Esophagus muscularis mucosa (tissue), 4 donors: ENCODE measurements around the gene GP2. TPM values are rescaled to one million over a fixed set of nuclear protein-coding genes. Genes with fewer than 3 reads are reported as not detected.

ENCODE experiments used
- DNase-seq: peaks from one replicate; pipeline ENCODE4 v3.0.0-alpha.2; 2017; ENCODE audit errors: extremely low spot score
- H3K27ac ChIP-seq, 4 donors: fragments of 200-600 bp; sonication (generic); replicated peaks in 1 of 4; 1 replicate in 3 of 4; 2 replicates in 1 of 4; pipeline ENCODE4 v1.5.1; 2016 to 2019; ENCODE audit warnings: mild to moderate bottlenecking in 1 of 4
- H3K27me3 ChIP-seq, 4 donors: fragments of 200-600 bp; sonication (generic); one replicate each; pipeline versions ENCODE4 v1.5.1 to v1.6.0; 2016 to 2019
- H3K36me3 ChIP-seq, 4 donors: fragments of 200-600 bp; sonication (generic); one replicate each; pipeline ENCODE4 v1.5.1; 2016 to 2019
- H3K4me1 ChIP-seq, 4 donors: fragments of 200-600 bp; sonication (generic); one replicate each; pipeline ENCODE4 v1.5.1; 2016 to 2019
- H3K4me3 ChIP-seq, 4 donors: fragments of 200-600 bp; sonication (generic); 1 replicate in 2 of 4; 2 replicates in 2 of 4; pipeline ENCODE4 v1.5.1; 2016 to 2019; ENCODE audit warnings: mild to moderate bottlenecking in 4 of 4, moderate library complexity in 1 of 4
- H3K9me3 ChIP-seq, 4 donors: fragments of 200-600 bp; sonication (generic); 1 replicate in 3 of 4; 2 replicates in 1 of 4; pipeline ENCODE4 v1.5.1; 2016 to 2019
- EP300 ChIP-seq: sonication (generic); formaldehyde crosslinking; IDR thresholded peaks from one replicate; pipeline ENCODE4 v1.6.1; 2017; ENCODE audit warnings: antibody characterized with exemption
- POLR2A ChIP-seq: fragments of 450-650 bp; IDR thresholded peaks from one replicate; pipeline ENCODE4 v1.6.1; 2017; ENCODE audit warnings: antibody characterized with exemption, moderate library complexity, mild to moderate bottlenecking, low read depth
- POLR2AphosphoS5 ChIP-seq, 2 donors: sonication (generic); formaldehyde crosslinking; IDR thresholded peaks; one replicate each; pipeline ENCODE4 v1.6.1; 2017; ENCODE audit warnings: antibody characterized with exemption in 2 of 2
- WGBS: methylation state at CpG from one replicate; pipeline ENCODE4 v1.1.5; 2018; 5-methylcytosine and 5-hydroxymethylcytosine counted together
- intact Hi-C: fragments of 100-400 bp; cut with DNase I; formaldehyde crosslinking; loops from one replicate; pipeline ENCODE4 v1.15.1; 2023
- total RNA-seq, 4 donors: library from RNA; depleted of rRNA; stranded (reverse); fragments of >200 nt; gene quantifications; one replicate each; pipeline versions ENCODE4 v1.1.0 to v1.2.1, GENCODE V29; 2016
- TF ChIP-seq, protein P1 (sequence below), 3 experiments: fragments of 200-600 bp in 2 of 3; fragments of 450-650 bp in 1 of 3; sonication (generic) in 2 of 3; IDR thresholded peaks; one replicate each; pipeline ENCODE4 v1.5.1; 2017 to 2019; ENCODE audit warnings: antibody characterized with exemption in 3 of 3, mild to moderate bottlenecking in 2 of 3, moderate library complexity in 1 of 3

GP2 gene
- total RNA-seq, 4 donors from 2014 or later = not detected

DNA sequence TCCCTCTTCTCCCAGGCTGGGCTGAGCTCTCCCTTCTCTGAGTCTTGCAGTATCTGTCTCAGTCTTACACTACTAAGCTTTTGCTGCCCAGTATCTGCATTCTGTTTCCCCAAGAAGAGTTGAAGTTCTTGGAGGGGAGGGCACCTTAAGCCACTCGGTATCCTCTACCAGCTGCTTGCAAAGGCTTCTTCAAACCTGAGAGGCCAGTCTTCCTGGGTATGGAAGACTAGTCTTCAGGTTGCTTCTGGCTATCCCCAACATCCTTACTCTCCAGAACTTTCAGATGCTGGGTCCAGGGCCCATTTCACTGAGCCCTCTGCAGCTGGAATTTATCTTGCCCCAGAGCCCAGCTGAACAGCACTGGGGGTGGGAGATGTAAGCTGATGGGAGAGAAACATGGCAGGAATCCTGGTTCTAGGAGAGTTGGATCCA is 20.1 kb downstream of the GP2 start:
- WGBS = 71% methylated on average over 1 of the region's 1 CpG
- TF ChIP-seq POLR2AphosphoS5 (IDR thresholded peaks at IDR 0.05) = no peak
- H3K4me3 ChIP-seq = no peak overlapping the region
- H3K27ac ChIP-seq = no peak overlapping the region
- no peak for DNase-seq
- intact Hi-C loops = no loop called here
- peaks cover 0 to 9% (median 0%) of the 10 kb centered on the region in 4 donors for H3K9me3 ChIP-seq
- no peaks in the 10 kb centered on the region for H3K4me1 ChIP-seq
- peaks cover 0 to 16% (median 0%) of the 10 kb centered on the region in 4 donors for H3K27me3 ChIP-seq
- no peaks in the 10 kb centered on the region for H3K36me3 ChIP-seq

DNA sequence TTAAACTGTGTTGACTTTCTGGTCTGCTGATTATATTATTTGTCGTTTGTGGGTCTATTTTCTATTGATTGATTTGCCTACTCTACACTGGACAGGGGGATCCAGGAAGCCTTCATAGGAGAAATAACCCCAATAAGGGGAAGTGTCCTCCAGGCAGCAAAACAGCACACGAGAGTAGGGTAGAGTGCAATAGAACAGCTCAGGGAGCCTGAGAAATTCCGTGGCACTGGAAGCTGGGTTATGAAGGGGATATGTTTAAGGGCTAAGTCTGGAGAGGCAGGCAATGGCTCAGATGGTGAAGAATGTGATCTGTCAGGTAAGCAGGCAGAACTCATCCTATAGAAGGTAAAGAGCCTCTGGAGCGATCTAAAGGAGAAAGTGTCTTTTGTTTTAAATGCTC is 20.9 kb downstream of the GP2 start:
- no peaks in the 10 kb centered on the region for H3K36me3 ChIP-seq
- H3K9me3 ChIP-seq = peaks cover 0 to 3% (median 0%) of the 10 kb centered on the region in 4 donors
- no peak overlapping the region for H3K4me3 ChIP-seq
- WGBS = 66% methylated on average over 4 of the region's 4 CpGs
- TF ChIP-seq, protein P1, sequence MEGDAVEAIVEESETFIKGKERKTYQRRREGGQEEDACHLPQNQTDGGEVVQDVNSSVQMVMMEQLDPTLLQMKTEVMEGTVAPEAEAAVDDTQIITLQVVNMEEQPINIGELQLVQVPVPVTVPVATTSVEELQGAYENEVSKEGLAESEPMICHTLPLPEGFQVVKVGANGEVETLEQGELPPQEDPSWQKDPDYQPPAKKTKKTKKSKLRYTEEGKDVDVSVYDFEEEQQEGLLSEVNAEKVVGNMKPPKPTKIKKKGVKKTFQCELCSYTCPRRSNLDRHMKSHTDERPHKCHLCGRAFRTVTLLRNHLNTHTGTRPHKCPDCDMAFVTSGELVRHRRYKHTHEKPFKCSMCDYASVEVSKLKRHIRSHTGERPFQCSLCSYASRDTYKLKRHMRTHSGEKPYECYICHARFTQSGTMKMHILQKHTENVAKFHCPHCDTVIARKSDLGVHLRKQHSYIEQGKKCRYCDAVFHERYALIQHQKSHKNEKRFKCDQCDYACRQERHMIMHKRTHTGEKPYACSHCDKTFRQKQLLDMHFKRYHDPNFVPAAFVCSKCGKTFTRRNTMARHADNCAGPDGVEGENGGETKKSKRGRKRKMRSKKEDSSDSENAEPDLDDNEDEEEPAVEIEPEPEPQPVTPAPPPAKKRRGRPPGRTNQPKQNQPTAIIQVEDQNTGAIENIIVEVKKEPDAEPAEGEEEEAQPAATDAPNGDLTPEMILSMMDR (IDR thresholded peaks at IDR 0.05) = no peak
- TF ChIP-seq POLR2AphosphoS5 (IDR thresholded peaks at IDR 0.05) = no peak
- no peak for TF ChIP-seq EP300
- no peak for TF ChIP-seq POLR2A
- intact Hi-C loops = no loop called here
- H3K27me3 ChIP-seq = peaks cover 0 to 16% (median 0%) of the 10 kb centered on the region in 4 donors
- DNase-seq = no peak
- no peak overlapping the region for H3K27ac ChIP-seq
- H3K4me1 ChIP-seq = no peaks in the 10 kb centered on the region

DNA sequence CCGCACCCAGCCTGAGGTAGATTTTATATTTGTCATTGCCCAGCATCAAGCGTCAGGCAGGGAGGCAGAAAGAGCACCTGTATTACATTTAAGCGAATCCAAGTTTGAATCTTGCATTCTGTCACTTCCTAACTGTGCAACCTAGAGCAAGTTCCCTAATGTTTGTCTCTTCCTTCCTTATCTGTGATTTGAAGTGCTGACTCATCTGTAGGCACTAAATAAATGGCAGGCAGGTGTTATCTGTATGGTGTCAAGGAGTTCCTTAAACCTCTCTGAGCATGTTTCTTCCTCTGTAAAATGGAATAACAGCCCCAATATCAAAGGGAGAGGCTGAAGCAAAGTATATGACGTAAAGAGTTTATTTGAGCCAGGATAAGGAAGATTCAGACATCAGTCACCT is 24.3 kb downstream of the GP2 start:
- H3K36me3 ChIP-seq = no peaks in the 10 kb centered on the region
- 54% methylated on average over 4 of the region's 4 CpGs for WGBS
- intact Hi-C loops = no loop called here

DNA sequence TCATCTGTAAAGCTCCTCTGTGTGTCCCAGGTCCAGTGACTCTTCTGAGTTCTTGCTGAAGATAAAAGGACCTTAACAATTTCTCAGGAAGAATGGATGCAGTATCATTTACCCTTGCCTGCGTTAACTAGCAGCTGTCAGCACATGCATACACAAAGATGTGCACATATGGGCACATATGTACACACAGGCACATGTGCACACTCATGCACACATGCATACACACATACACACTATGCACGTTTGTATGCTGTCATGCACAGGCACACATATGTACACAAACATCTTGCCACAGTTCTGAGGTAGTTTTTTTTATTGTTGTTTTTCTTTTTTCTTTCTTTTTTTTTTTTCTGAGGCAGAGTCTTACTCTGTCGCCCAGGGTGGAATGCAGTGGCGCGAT is 24.9 kb downstream of the GP2 start:
- Histone ChIP-seq H3K4me3 (no peak overlapping the region), H3K9me3 (no peaks in the 10 kb centered on the region), H3K27ac (no peak overlapping the region), H3K36me3 (no peaks in the 10 kb centered on the region), H3K27me3 (peaks cover 0 to 27% (median 0%) of the 10 kb centered on the region in 4 donors), H3K4me1 (no peaks in the 10 kb centered on the region)
- intact Hi-C loops = no loop called here
- TF ChIP-seq, protein P1 (IDR thresholded peaks at IDR 0.05) = no peak
- TF ChIP-seq EP300 (no peak), POLR2A (no peak), POLR2AphosphoS5 (IDR thresholded peaks at IDR 0.05) (no peak)
- 56% methylated on average over 5 of the region's 5 CpGs for WGBS
- no peak for DNase-seq

More for the DNA sequence above, 24.3 kb downstream of the GP2 start:
- Histone ChIP-seq H3K9me3 (no peaks in the 10 kb centered on the region), H3K4me3 (no peak overlapping the region), H3K27me3 (peaks cover 0 to 25% (median 0%) of the 10 kb centered on the region in 4 donors), H3K4me1 (no peaks in the 10 kb centered on the region), H3K27ac (no peak overlapping the region)
- no peak for TF ChIP-seq POLR2A
- TF ChIP-seq, protein P1 (IDR thresholded peaks at IDR 0.05) = no peak
- no peak for TF ChIP-seq EP300
- TF ChIP-seq POLR2AphosphoS5 (IDR thresholded peaks at IDR 0.05) = no peak
- DNase-seq = no peak

DNA sequence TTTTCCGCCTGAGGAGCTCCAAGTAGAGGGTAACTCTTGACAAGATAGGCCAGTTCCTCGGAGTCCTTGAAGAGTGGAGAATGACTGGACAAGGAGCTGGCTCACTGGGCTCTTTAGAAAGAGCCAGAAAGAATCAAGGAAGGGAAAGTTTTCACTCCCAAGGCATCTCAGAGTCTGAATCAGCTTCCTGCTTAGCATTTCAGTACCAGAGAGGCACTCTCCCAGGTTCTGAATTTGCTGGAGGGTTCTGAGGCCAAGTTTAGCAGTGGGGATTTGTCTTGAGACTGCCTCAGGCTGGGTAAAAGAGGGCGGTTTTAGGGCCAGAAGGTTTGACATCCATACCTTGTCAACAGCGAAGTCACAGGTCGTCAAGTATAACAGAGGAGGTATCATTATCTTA is 25.5 kb downstream of the GP2 start:
- Histone ChIP-seq H3K27ac (no peak overlapping the region), H3K36me3 (no peaks in the 10 kb centered on the region), H3K4me3 (no peak overlapping the region), H3K9me3 (no peaks in the 10 kb centered on the region), H3K4me1 (no peaks in the 10 kb centered on the region), H3K27me3 (peaks cover 0 to 22% (median 0%) of the 10 kb centered on the region in 4 donors)
- TF ChIP-seq, protein P1 (IDR thresholded peaks at IDR 0.05) = no peak
- TF ChIP-seq EP300 = no peak
- TF ChIP-seq POLR2AphosphoS5 (IDR thresholded peaks at IDR 0.05) = no peak
- no peak for TF ChIP-seq POLR2A
- DNase-seq = no peak
- 72% methylated on average over 5 of the region's 5 CpGs for WGBS
- intact Hi-C loops = no loop called here
